Activated CD4-positive, alpha-beta memory T cell treated with anti-CD3 and anti-CD28 coated beads, Interleukin-2, amount 10 ng/mL, durations not matched to agents 7 days and 5 days (primary cell): ENCODE measurements around the gene BMP2K. TPM values are rescaled to one million over a fixed set of nuclear protein-coding genes. Genes with fewer than 3 reads are reported as not detected.
"Not testable (repeated sequence)": the region's sequence is repeated elsewhere in the genome, so short reads cannot be mapped to it uniquely, and the experiment has no call there.

Experiments used
- CTCF ChIA-PET: fragments of 350-600 bp; sonication (Branson Sonifier 250); formaldehyde crosslinking; loops from one replicate; lab custom pipeline; 2021; ENCODE audit warnings: antibody characterized with exemption, inconsistent platforms; lab: Charles Lee
- POLR2A ChIA-PET: fragments of 350-600 bp; sonication (Branson Sonifier 250); formaldehyde crosslinking; loops from one replicate; lab custom pipeline; 2021; ENCODE audit warnings: antibody characterized with exemption; lab: Charles Lee
- DNase-seq: peaks from one replicate; pipeline ENCODE4 v3.0.0-alpha.2; 2020
- H3K27ac Mint-ChIP-seq: one replicate; pipeline ENCODE4 v1.8.0; 2021; ENCODE audit warnings: mild to moderate bottlenecking, mixed read lengths
- H3K27me3 Mint-ChIP-seq: one replicate; pipeline ENCODE4 v1.8.0; 2021; ENCODE audit warnings: mixed read lengths
- H3K36me3 Mint-ChIP-seq: one replicate; pipeline ENCODE4 v1.8.0; 2021; ENCODE audit warnings: low read depth, mixed read lengths
- H3K4me1 Mint-ChIP-seq: one replicate; pipeline ENCODE4 v1.8.0; 2021; ENCODE audit warnings: mixed read lengths
- H3K4me3 Mint-ChIP-seq: one replicate; pipeline ENCODE4 v1.8.0; 2021; ENCODE audit warnings: mild to moderate bottlenecking, mixed read lengths
- H3K9me3 Mint-ChIP-seq: one replicate; pipeline ENCODE4 v1.8.0; 2021; ENCODE audit warnings: mixed read lengths
- total RNA-seq, 2 experiments: library from RNA; stranded (reverse); gene quantifications; one replicate each; pipeline ENCODE4 v1.2.3, GENCODE V29; 2021

BMP2K gene
- total RNA-seq, 2 experiments from 2014 or later, result 15.6 to 15.8 TPM

GRCh38 chr4:78784236-78784865 is 8.2 kb downstream of the BMP2K start:
- no peaks in the 10 kb centered on the region for H3K36me3 Mint-ChIP-seq
- peaks cover 4% of the 10 kb centered on the region for H3K4me1 Mint-ChIP-seq
- H3K27me3 Mint-ChIP-seq, result no peaks in the 10 kb centered on the region
- no peak overlapping the region for H3K27ac Mint-ChIP-seq
- DNase-seq, result no peak
- no peak overlapping the region for H3K4me3 Mint-ChIP-seq
- POLR2A ChIA-PET, result no interaction called here
- H3K9me3 Mint-ChIP-seq, result no peaks in the 10 kb centered on the region
- CTCF ChIA-PET, result no interaction called here

DNA sequence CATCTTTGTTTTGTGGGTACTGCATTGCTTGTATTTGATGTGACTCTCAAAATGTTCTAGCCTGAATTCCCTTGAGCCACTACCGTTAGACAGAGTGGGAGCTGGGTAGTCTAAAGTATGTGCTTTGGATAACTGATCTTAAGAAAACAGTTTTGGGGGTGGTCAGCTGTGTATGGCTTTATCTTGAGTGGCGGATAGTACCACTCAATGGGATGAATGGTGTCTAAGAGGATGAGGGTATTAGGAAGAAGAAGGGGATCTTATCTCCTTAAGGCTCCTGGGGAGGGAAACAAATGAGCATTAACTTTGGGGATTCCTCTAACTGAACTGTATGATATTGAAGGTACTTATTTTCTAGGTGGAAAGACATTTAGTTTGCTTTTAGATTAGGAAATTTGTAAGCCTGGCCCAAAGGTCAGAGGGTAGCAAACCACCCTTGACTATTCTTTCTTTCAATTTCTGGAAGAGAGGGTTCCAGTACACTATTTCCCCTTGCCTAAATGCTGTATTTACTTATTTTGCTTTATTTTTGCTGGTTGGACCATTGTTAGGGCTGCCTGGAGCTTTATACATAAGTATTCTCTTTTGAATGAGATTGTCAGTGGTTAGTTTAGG is 11.3 kb downstream of the BMP2K start:
- Mint-ChIP-seq H3K4me1 (peaks cover 4% of the 10 kb centered on the region), H3K4me3 (no peak overlapping the region), H3K9me3 (no peaks in the 10 kb centered on the region), H3K27me3 (no peaks in the 10 kb centered on the region), H3K27ac (no peak overlapping the region), H3K36me3 (no peaks in the 10 kb centered on the region)
- CTCF ChIA-PET, result no interaction called here
- DNase-seq, result no peak
- POLR2A ChIA-PET, result no interaction called here

GRCh38 chr4:78788007-78788889 is 12.1 kb downstream of the BMP2K start:
- Mint-ChIP-seq H3K27me3 (no peaks in the 10 kb centered on the region), H3K4me1 (peaks cover 4% of the 10 kb centered on the region), H3K36me3 (no peaks in the 10 kb centered on the region), H3K4me3 (no peak overlapping the region), H3K27ac (no peak overlapping the region), H3K9me3 (no peaks in the 10 kb centered on the region)
- ChIA-PET CTCF (interaction anchor here (0.6 kb wide), 1 partner anchor 137 kb away, joined by 3 read pairs; no protein-coding TSS in a partner anchor), POLR2A (no interaction called here)
- DNase-seq, result no peak

- H3K36me3 Mint-ChIP-seq, POLR2A ChIA-PET: not testable (repeated sequence)
Measured at GRCh38 chr4:78795594-78796416, 19.7 kb downstream of the BMP2K start.

GRCh38 chr4:78796526-78796925 is 20.4 kb downstream of the BMP2K start:
- ChIA-PET POLR2A (no interaction called here), CTCF (no interaction called here)
- Mint-ChIP-seq H3K9me3 (peaks cover 4% of the 10 kb centered on the region), H3K4me3 (no peak overlapping the region), H3K27ac (no peak overlapping the region), H3K27me3 (no peaks in the 10 kb centered on the region), H3K4me1 (peaks cover 2% of the 10 kb centered on the region), H3K36me3 (peaks cover 9% of the 10 kb centered on the region)
- DNase-seq, result no peak

More at GRCh38 chr4:78795594-78796416, 19.7 kb downstream of the BMP2K start:
- H3K9me3 Mint-ChIP-seq, CTCF ChIA-PET, H3K4me3 Mint-ChIP-seq, H3K27me3 Mint-ChIP-seq, H3K27ac Mint-ChIP-seq, DNase-seq, H3K4me1 Mint-ChIP-seq: not testable (repeated sequence)

DNA sequence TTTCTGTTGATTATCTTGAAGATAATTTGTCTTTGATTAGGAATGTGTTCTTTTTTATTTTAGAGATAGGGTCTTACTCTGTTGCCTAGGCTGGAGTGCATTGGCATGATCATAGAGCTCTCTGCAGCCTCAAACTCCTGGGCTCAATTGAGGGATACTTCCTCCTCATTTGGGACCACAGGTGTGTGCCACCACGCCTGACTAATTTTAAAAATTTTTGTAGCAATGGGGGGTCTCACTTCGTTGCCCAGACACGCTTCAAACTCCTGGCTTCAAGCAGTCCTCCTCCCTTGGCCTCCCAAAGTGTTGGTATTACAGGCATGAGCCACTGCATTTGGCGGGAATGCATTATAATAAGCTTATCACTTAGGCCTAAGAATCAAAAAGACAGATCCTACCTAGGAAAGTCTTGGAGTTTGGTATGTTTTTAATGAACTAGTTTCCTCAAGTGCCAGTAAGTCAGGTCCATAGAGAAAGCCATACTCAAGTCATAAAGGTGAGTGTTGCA is 21.7 kb downstream of the BMP2K start:
- Mint-ChIP-seq H3K27ac (no peak overlapping the region), H3K9me3 (peaks cover 4% of the 10 kb centered on the region), H3K4me1 (peaks cover 2% of the 10 kb centered on the region), H3K27me3 (no peaks in the 10 kb centered on the region), H3K4me3 (no peak overlapping the region), H3K36me3 (peaks cover 9% of the 10 kb centered on the region)
- POLR2A ChIA-PET, result no interaction called here
- DNase-seq, result no peak
- CTCF ChIA-PET, result no interaction called here

DNA sequence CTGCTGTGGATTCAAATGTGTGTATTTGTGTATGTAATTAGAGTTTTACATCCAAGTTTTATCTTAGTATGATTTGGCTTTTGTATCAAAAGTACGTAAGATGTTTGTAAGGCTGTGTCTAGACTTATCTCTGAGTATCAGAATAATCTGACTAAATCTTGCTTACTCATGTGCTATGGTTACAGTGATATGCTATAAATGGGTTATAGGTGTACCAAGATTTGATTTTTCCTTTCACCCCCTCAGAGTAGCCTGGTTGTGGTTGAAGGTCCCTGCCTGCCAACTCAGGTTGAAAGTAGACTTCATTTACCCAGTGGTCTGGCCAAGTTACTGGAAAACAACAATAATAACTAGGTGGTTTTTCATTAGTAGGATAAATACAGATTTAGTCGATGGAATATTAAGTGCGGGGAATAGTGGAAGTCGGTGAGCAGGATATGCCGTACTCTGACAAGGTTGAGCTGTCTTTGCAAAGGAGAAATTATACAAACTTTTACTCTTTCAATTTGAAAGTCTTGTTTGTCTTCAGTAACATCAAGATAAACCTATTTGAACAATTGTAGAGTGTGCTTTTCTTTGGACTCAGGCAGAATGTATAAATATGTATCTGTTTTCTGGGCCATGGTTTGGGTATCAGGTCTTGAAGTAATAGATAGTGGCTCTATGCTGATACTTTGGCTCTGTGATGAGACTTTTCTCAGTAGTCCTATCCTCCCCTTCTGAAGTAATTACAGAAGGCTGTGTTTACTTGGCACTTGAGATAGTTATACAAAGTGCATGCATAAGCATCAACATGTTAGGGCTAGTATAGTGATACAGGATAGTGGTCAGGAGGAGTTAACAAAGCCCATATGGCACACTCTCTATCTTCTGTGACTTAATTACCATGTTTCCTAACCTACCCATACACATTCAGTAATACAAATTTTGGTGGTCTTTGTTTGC is 23.7 kb downstream of the BMP2K start:
- POLR2A ChIA-PET, result no interaction called here
- no peak for DNase-seq
- H3K4me1 Mint-ChIP-seq, result peaks cover 2% of the 10 kb centered on the region
- no peak overlapping the region for H3K27ac Mint-ChIP-seq
- CTCF ChIA-PET, result no interaction called here
- peaks cover 4% of the 10 kb centered on the region for H3K9me3 Mint-ChIP-seq
- H3K4me3 Mint-ChIP-seq, result no peak overlapping the region
- peaks cover 4% of the 10 kb centered on the region for H3K36me3 Mint-ChIP-seq
- H3K27me3 Mint-ChIP-seq, result no peaks in the 10 kb centered on the region

DNA sequence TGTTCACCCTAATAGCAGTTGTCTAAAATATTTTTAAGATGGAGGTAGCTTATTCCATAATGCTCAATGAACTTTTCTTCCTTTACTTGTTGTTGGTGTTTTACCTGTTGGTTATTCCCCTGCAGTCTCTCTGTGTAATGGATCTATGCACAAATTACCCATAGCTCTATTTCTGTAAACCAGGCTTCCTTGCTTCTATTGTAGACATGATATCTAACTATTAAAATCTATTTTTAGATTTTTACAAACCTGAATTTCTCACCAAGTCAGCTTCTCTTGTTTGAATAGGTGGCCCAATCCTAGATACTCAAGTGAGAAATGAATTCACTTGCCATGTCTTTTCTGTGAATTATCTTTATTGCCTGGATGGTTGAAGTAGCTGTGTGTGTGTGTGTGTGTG is 24.8 kb downstream of the BMP2K start:
- Mint-ChIP-seq H3K4me1 (peaks cover 2% of the 10 kb centered on the region), H3K36me3 (peaks cover 3% of the 10 kb centered on the region), H3K9me3 (no peaks in the 10 kb centered on the region), H3K27ac (no peak overlapping the region), H3K4me3 (no peak overlapping the region), H3K27me3 (no peaks in the 10 kb centered on the region)
- ChIA-PET POLR2A (no interaction called here), CTCF (interaction anchor here (0.8 to 1.6 kb wide), 2 partner anchors 10 to 18 kb away, joined by 3 read pairs; no protein-coding TSS in a partner anchor)
- DNase-seq, result no peak

GRCh38 chr4:78803983-78804382 is 27.8 kb downstream of the BMP2K start:
- CTCF ChIA-PET, result no interaction called here
- no peak overlapping the region for H3K27ac Mint-ChIP-seq
- peaks cover 9% of the 10 kb centered on the region for H3K9me3 Mint-ChIP-seq
- H3K36me3 Mint-ChIP-seq, result peaks cover 11% of the 10 kb centered on the region
- no peaks in the 10 kb centered on the region for H3K27me3 Mint-ChIP-seq
- POLR2A ChIA-PET, result no interaction called here
- no peak overlapping the region for H3K4me3 Mint-ChIP-seq
- peaks cover 2% of the 10 kb centered on the region for H3K4me1 Mint-ChIP-seq
- no peak for DNase-seq

DNA sequence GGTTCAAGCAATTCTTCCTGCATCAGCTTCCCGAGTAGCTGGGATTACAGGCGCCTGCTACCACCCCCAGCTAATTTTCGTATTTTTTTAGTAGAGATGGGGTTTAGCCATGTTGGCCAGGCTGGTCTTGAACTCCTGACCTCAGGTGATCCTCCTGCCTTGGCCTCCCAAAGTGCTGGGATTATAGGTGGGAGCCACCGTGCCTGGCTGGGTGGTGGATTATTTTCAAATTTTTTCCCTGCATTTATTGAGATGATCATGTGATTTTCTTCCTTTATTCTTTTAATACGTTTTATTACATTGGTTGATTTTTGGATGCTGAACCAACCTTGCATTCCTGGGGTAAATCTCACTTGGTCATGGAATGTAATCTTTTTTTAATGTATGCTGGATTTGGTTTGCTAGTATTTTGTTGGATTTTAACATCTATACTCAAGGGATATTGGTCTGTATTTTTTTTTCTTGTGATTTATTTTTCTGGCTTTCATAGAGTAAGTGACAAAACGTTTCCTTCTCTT is 30.9 kb downstream of the BMP2K start:
- Mint-ChIP-seq H3K4me3 (no peak overlapping the region), H3K36me3 (peaks cover 11% of the 10 kb centered on the region), H3K9me3 (peaks cover 9% of the 10 kb centered on the region), H3K27me3 (no peaks in the 10 kb centered on the region), H3K4me1 (no peaks in the 10 kb centered on the region), H3K27ac (no peak overlapping the region)
- POLR2A ChIA-PET, result no interaction called here
- CTCF ChIA-PET, result no interaction called here
- no peak for DNase-seq

GRCh38 chr4:78809295-78809694 is 33.1 kb downstream of the BMP2K start:
- ChIA-PET CTCF (no interaction called here), POLR2A (no interaction called here)
- H3K27ac Mint-ChIP-seq, result no peak overlapping the region
- H3K27me3 Mint-ChIP-seq, result no peaks in the 10 kb centered on the region
- H3K4me1 Mint-ChIP-seq, result no peaks in the 10 kb centered on the region
- no peak overlapping the region for H3K4me3 Mint-ChIP-seq
- H3K36me3 Mint-ChIP-seq, result peaks cover 11% of the 10 kb centered on the region
- no peak for DNase-seq
- H3K9me3 Mint-ChIP-seq, result peaks cover 9% of the 10 kb centered on the region
